Measurements from ENCODE around the gene PITRM1. TPM values are rescaled to one million over a fixed set of nuclear protein-coding genes. Genes with fewer than 3 reads are reported as not detected.

Gene PITRM1
- total RNA-seq, 6 donors from 2014 or later, result 63.4 to 216 (median 77.5) TPM

DNA sequence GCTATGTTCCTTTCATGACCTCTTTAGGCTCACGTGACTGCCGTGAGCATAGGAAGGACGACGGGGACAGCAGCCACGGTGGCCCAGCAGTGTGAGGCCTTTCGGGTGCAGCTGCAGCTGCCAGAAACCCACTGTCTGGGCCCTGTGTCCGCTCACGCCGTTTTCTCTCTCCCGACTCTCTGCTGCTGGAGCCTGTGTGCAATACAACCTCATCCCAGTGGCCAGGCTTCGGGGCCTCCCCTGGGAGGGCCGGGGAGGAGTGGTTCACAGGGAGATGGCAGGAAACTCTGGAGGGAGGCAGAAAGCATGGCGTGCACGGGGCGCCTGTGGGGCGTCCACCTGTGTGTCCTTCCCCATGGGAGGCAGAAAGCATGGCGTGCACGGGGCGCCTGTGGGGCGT lies 66.7 kb downstream of the PITRM1 start:
- H3K27ac ChIP-seq, result no peak overlapping the region
- no peak overlapping the region for H3K4me3 ChIP-seq
- WGBS, 2 donors, result 85 to 89% methylated on average over 10 to 16 of the region's 20 CpGs
- ATAC-seq (ENCODE audit: low FRiP score in 2 of 2) (no peak), DNase-seq (peak in 1 of 2 donors; percentile 65)
- TF ChIP-seq POLR2A (IDR thresholded peaks at IDR 0.05) (no peak), POLR2AphosphoS5 (IDR thresholded peaks at IDR 0.05) (no peak), EP300 (IDR thresholded peaks at IDR 0.05) (no peak)
- peaks cover 0 to 7% (median 3%) of the 10 kb centered on the region in 4 donors for H3K4me1 ChIP-seq
- H3K27me3 ChIP-seq, result no peaks in the 10 kb centered on the region
- peaks cover 0 to 16% (median 6%) of the 10 kb centered on the region in 4 donors for H3K36me3 ChIP-seq
- H3K9me3 ChIP-seq, result no peaks in the 10 kb centered on the region

DNA sequence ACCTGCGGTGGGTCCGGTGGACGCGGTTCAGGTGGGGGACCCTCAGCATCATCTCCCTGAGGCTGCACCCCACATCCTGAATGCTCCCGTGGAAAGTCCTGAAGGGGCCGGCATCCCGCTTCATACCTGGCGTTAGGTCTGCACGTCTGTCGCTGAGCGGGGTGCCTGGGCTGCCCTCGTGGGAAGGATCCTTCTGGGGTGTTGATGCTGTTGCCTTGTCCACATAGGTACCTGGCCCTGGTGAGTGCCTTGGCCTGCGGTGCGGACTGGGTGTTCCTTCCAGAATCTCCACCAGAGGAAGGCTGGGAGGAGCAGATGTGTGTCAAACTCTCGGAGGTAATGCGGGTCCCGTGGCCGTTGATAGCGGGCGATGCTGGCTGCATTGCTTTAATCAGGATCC lies 67.4 kb downstream of the PITRM1 start:
- no peak for DNase-seq
- peaks cover 0 to 7% (median 3%) of the 10 kb centered on the region in 4 donors for H3K4me1 ChIP-seq
- WGBS, 2 donors, result 93 to 98% methylated on average over 11 to 20 of the region's 20 CpGs
- H3K27ac ChIP-seq, result no peak overlapping the region
- no peak for ATAC-seq (ENCODE audit: low FRiP score in 2 of 2)
- H3K36me3 ChIP-seq, result peaks cover 0 to 16% (median 6%) of the 10 kb centered on the region in 4 donors
- TF ChIP-seq, protein P1, sequence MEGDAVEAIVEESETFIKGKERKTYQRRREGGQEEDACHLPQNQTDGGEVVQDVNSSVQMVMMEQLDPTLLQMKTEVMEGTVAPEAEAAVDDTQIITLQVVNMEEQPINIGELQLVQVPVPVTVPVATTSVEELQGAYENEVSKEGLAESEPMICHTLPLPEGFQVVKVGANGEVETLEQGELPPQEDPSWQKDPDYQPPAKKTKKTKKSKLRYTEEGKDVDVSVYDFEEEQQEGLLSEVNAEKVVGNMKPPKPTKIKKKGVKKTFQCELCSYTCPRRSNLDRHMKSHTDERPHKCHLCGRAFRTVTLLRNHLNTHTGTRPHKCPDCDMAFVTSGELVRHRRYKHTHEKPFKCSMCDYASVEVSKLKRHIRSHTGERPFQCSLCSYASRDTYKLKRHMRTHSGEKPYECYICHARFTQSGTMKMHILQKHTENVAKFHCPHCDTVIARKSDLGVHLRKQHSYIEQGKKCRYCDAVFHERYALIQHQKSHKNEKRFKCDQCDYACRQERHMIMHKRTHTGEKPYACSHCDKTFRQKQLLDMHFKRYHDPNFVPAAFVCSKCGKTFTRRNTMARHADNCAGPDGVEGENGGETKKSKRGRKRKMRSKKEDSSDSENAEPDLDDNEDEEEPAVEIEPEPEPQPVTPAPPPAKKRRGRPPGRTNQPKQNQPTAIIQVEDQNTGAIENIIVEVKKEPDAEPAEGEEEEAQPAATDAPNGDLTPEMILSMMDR (IDR thresholded peaks at IDR 0.05), result no peak
- TF ChIP-seq POLR2AphosphoS5 (IDR thresholded peaks at IDR 0.05), result no peak
- no peak for TF ChIP-seq EP300 (IDR thresholded peaks at IDR 0.05)
- TF ChIP-seq POLR2A (IDR thresholded peaks at IDR 0.05), result no peak
- no peak overlapping the region for H3K4me3 ChIP-seq
- no peaks in the 10 kb centered on the region for H3K9me3 ChIP-seq
- no peaks in the 10 kb centered on the region for H3K27me3 ChIP-seq

DNA sequence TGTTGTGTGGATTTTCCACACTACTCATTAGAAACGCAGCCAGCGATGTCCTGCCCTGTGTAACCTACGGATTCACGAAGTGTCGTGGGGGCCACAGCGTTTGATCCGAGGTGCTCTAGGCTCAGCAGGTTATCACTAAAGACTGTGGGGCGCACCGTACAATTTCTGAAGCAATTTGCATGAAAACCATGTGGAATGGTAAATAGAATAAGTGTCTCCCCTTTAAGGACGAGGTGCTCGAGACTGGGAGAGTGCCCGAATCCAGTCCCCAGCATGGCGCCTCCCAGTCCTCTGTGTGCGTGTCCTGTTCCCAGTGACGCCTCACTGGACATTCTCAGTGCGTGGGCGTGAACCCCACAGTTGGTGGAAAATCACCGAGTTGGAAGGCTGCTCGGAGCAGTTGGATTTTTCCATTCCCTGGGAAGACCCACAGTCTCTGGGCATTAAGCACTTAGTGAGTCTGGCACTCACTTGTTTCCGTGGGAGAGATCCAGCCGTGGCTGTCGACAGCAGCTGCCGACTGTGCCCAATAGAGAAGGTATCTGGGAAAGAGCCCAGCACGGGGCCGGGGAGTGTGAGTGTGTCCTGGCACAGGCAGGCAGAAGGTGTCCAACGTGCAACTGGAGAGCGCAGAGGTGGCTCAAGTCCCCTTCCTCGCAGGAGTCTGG lies 68.2 kb downstream of the PITRM1 start:
- Histone ChIP-seq H3K27me3 (no peaks in the 10 kb centered on the region), H3K9me3 (no peaks in the 10 kb centered on the region), H3K36me3 (peaks cover 0 to 15% (median 4%) of the 10 kb centered on the region in 4 donors), H3K4me1 (peaks cover 0 to 11% (median 3%) of the 10 kb centered on the region in 4 donors), H3K27ac (no peak overlapping the region), H3K4me3 (no peak overlapping the region)
- TF ChIP-seq POLR2A (IDR thresholded peaks at IDR 0.05) (no peak), EP300 (IDR thresholded peaks at IDR 0.05) (no peak), POLR2AphosphoS5 (IDR thresholded peaks at IDR 0.05) (no peak)
- TF ChIP-seq, protein P1 (IDR thresholded peaks at IDR 0.05), result no peak
- ATAC-seq (ENCODE audit: low FRiP score in 2 of 2) (no peak), DNase-seq (no peak)
- WGBS, 2 donors, result 86 to 88% methylated on average over 24 to 28 of the region's 28 CpGs

DNA sequence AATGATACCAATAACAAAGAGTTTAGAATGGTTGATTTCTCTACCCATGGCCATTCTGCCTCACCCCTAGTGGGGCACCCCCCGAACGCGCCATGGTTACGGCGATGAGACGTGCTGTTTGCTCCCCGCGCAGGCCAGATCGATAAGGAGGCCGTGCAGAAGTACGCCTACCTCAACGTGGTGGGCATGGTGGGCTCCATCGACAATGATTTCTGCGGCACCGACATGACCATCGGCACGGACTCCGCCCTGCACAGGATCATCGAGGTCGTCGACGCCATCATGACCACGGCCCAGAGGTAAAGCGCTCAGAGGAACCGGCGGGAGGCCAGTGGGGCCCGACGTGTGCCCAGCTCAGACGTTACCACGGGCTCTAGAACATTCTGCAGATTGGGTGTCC lies 68.9 kb downstream of the PITRM1 start:
- no peak for ATAC-seq (ENCODE audit: low FRiP score in 2 of 2)
- no peaks in the 10 kb centered on the region for H3K27me3 ChIP-seq
- no peak for DNase-seq
- TF ChIP-seq POLR2A (IDR thresholded peaks at IDR 0.05) (no peak), POLR2AphosphoS5 (IDR thresholded peaks at IDR 0.05) (no peak), EP300 (IDR thresholded peaks at IDR 0.05) (no peak)
- TF ChIP-seq, protein P1 (IDR thresholded peaks at IDR 0.05), result no peak
- peaks cover 0 to 16% (median 3%) of the 10 kb centered on the region in 4 donors for H3K4me1 ChIP-seq
- 95 to 96% methylated on average over 29 to 30 of the region's 30 CpGs for WGBS, 2 donors
- no peak overlapping the region for H3K4me3 ChIP-seq
- peak overlapping the region in 1 of 4 donors; percentile 0 for H3K27ac ChIP-seq
- H3K36me3 ChIP-seq, result peaks cover 0 to 9% (median 0%) of the 10 kb centered on the region in 4 donors
- H3K9me3 ChIP-seq, result no peaks in the 10 kb centered on the region

DNA sequence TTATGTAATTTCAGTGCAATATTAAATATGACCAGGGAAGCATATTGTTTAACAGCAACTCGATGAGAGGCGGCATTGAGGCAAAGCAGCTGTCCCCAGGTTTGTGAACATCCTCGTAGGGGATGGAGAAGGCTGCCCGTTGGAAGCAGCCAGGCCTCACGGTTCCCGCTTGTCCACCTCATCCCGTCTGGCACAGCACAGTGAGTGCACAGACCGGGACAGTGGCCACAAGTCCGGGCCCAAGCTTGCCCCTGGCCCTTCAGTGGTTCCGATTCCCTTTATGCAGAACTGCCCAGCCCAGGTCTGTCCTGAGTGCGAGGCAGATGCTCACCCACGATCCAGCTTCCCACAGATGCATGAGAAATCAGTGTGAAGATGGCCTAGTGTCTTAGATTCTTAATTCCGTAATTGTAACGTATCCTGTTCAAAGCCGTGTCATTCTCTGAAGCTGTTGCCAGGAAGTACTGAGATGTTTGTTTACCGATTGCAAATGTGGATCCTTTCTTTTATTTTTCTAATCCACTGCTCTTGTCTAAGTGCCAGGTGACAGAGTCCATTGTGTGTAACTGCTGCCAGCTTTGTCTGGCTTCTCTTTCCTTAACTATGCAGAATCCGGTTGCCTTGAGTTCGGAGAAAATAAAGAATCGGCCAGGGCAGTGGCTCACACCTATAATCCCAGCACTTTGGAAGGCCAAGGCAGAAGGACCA lies 69.7 kb downstream of the PITRM1 start:
- H3K36me3 ChIP-seq, result peaks cover 0 to 4% (median 0%) of the 10 kb centered on the region in 4 donors
- peak in 1 of 2 donors; percentile 47 for TF ChIP-seq POLR2AphosphoS5 (IDR thresholded peaks at IDR 0.05)
- no peak for TF ChIP-seq POLR2A (IDR thresholded peaks at IDR 0.05)
- H3K27ac ChIP-seq, result peak overlapping the region in 3 of 4 donors; percentile 0 to 40 (median 35)
- ATAC-seq (ENCODE audit: low FRiP score in 2 of 2) (no peak), DNase-seq (no peak)
- H3K4me3 ChIP-seq, result no peak overlapping the region
- H3K9me3 ChIP-seq, result no peaks in the 10 kb centered on the region
- peaks cover 0 to 16% (median 2%) of the 10 kb centered on the region in 4 donors for H3K4me1 ChIP-seq
- WGBS, 2 donors, result 45 to 74% methylated on average over 10 to 19 of the region's 19 CpGs
- no peaks in the 10 kb centered on the region for H3K27me3 ChIP-seq

Data from upper lobe of left lung (tissue), 6 donors.